Right hindlimb (tissue), 1 donor: ENCODE data around the gene BEND2.
A peak's percentile ranks its signal among the peaks of the same experiment; 100 is the strongest.
"Not testable (repeated sequence)": the region's sequence is repeated elsewhere in the genome, so short reads cannot be mapped to it uniquely, and the experiment has no call there.

ENCODE experiments used
- DNase-seq: peaks from one replicate; pipeline ENCODE4 v3.0.0-alpha.2; 2018

BEND2 gene

DNA sequence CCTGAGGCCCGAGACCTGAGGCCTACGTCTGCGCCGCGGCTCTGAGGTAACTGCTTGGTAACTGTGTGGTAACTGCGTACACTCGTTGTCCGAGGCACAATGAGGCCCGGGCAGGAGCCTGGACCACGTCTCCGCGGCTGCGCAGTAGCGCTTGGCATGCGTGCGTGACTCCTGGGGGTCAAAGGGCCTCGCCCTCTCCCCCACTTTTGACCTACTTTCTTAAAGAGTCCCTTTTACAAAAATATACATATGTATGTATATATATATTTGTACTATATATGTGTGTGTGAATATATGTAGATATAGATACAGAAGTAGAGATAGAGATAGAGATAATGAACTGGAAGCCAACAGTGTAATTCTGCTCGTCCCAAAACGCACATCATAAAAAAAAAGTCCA lies at the start of gene BEND2:
Gene BEND2, minus strand, starts transcription at position 101 of the 400 bp plus-strand sequence. CDS start 136 bp downstream, outside the sequence.
- no peak for DNase-seq

DNA sequence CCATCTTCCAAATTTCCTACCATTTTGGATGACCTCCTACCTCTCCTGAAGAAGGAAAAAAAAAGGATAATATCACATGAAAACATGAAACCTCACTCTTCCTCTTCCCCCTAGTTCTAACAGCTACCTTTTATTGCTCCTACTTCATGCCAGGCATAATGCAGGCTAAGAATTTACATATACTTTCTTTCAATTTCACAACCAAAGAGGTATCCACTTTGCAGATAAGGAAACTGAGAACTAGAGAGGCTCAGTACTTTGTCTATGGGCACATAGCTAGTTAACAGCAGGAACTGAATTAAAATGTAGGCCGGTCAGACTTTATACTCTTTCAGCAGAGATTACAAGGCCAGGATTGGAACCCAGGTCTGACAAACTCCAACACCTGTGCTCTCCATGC lies 34.4 kb upstream of the BEND2 start:
- DNase-seq = no peak

DNA sequence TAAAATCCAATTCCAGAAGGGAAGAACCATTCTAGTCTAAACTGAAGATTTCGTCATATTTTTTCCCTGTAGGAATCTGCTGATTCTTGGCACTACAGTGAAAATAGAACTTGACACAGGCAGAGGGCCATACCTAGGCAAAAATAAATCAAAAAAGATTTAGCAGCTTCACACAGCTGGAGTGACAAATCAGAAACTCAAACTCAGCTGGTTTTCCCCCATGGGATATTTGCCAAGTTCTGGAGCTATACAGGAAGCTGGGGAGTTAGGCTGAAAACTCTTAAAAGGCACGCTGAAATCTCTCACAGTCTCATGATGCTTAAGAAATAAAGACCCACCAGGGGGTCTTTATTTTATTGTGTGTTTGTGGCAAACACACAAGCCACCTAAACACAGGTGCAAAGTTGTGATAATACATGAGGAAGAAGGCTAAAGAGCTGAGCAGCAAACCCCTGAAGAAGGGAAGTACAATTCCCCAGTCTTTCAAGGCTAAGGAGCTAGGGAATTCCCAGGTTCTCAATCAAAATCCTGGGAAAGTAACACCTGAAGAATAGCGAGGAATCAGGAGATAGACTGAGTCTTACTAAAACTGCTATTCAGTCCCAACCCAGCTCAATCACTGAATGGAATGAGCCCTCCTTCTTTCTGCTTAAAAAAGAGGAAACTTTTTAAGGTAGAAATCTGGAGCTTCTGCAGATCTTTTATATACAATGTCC lies 32.1 kb upstream of the BEND2 start:
- peak; percentile 17 for DNase-seq

DNA sequence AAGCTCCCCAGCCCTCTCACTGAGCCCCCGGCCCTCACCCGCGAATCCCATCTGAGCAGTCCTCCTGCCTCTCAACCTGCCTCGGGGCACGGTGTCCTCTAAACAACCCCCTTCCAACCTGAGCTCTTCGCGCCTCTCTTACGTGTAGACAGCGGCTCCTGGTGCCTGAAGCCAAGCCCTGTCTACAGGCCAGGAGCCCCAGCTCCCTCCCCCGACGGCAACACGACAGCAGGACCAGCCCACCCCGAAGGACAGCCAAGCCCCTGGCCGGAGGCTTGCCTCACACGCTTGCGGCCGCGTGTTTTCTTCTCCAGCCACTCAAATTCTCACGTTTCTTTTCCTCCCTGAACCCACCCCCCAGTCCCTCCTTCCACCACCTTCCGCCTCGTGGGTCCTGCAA lies 9.0 kb upstream of the BEND2 start:
- not testable (repeated sequence) for DNase-seq

DNA sequence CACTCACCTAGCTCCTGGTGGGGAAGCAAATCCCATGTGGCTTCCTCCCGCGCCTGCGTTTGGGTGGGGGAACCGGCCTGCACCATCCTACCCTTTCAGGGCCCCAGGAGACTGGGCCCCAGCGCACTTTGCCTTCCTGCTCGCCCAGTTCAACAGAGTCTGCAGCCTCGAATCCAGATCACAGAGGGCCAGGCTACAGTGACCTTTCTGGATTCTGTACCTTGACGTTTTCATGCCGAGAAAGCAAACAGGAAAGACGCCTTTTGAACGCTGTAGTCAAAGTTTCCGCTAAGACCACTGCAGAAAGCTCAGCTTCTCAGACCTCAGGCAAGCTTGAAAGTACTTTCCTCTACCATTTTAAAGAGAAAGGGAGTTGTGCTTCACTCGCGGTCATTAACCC lies 7.4 kb upstream of the BEND2 start:
- no peak for DNase-seq

DNA sequence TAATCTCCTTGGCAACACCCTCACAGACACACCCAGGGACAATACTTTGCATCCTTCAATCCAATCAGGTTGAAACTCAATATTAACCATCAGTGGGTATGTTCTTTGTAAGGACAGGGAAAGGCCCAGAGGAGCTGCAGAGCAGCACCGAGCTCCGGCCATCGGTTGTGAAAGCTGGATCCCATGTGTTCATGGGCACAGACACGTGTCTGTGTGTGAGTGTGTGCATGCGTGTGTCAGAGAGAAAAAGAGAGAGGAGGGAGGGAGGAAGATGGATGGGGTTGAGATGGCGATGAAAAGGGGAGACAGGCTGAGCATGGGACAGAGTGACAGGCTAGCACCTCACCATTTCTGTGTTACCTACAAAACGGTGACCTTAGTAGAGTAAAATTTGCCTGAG lies 6.8 kb upstream of the BEND2 start:
- no peak for DNase-seq

DNA sequence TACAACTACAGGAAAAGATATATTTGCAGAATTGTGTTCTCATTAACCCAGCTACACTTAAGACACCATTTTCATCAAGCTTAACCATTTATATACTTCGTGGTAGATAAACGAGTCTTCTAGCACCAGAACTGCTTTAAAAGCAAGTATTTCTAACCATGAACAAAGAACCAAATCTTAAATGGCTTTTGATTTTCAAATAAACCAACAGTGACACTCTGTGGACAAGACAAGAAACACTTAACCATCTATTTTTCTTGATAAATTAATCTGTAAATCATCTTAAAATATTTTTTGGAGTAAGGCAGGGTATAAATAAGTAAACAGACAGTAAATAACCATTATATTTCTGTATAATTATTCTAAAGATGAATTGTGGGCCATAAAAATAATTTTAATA lies 10.2 kb downstream of the BEND2 start:
- no peak for DNase-seq

DNA sequence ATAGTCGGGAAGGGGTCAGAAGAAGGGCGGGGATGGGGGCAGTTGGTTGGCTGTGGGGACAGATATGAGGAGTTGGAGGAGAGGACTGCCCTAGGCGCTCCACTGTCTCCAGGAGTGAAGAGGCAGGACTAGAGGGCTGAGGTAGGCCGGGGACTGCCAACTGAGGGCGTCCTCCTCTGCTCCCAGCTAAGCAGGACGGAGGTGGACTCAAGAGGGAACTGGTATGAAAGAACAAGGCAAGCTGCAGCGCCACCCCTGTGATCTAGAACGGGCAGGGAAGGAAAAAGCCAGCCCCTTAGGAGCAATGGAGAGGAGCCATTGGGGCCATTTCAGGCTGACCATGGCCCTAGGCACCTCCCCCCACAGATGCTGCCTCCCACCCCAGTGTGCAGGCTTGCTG lies 14.0 kb downstream of the BEND2 start:
- DNase-seq = no peak

DNA sequence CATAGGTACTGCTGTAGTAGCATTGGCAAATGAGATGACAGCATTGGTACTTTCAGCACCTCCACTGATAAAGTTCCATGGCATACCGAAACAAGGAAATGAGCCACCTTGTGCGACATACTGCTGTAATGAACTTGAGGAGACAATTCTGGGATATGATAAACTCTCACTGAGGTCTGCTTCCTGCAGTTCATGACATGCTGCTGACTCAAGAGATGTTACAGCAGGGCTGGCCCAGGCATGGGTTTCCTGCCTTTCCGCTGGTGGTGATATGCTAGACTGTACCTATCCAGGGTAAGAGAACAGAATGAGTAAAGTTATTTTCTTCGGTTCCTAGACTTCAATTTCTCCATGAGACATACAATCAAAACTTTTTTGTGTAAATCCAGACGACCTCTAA lies 17.1 kb downstream of the BEND2 start:
- DNase-seq = no peak

DNA sequence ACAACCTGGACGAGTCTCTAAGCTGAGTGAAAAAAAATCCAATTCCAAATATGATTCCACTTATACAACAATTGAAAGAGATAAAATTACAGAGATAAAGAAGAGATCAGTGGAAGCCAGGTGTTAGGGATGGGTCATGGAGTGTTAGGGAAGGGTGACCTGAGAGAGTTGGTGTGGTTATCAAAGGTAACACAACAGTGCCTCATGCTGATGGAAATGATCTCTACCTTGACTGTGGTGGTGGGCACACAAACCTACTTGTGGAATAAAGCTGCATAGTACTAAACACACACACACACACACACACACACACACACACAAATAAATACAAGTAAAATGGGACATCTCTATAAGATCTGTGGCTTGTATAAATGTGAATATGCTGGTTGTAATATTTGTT lies 26.0 kb downstream of the BEND2 start:
- DNase-seq = no peak

DNA sequence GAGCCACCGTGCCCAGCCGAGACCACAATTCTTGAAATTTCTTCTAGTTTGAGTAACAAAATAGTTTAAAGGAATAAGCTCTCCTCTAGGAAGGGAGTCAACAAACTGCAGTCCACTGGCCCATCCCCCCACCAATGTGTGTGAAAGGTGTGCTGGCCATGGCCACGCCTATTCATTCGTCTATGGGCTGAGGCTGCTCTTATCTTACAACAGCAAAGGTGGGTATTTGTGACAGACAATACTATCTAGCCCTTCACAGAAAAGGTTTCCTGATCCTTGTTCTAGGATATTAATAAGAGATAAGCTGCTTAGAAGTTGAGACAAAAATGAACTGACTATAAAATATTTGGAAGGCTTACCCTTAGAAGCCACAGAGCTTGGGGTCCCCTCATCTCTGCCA lies 41.2 kb downstream of the BEND2 start:
- DNase-seq = no peak

DNA sequence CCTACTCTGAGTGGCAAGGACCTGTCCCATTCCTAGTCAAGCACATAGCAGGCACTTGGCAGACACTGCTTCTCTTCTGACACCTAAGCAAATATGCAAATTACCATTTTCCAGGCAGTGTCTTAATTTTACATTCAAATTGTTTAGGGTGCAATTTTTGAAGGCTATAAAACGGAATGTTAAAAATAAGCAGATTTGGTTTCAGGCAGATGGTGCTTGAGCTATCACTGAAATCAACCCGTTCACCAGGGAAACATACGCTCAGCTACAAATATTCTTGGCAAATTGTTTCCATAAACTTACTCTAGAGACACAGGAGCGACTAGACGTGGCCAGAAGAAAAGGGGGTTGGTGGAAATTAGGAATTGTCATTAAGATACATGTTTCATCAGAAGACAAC lies 45.7 kb downstream of the BEND2 start:
- DNase-seq = no peak

DNA sequence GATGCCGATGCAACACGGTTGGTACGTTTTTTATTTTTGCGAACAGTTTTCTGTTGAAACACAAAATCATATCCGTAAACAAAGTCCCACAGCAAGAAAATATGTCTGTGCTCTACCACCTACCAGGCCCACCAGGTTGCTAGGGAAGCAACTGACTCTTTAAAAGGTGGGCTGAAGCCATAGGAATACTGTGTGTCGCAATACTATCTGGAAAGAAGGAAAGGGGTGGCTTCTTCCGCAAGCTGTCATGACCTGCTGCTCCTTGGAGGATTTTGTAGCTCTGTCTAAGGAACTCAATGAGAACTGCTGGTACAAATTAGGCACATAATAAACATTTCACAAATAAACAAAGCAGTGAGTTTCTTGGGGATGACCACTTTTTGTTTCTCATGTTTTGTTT lies 46.5 kb downstream of the BEND2 start:
- no peak for DNase-seq

DNA sequence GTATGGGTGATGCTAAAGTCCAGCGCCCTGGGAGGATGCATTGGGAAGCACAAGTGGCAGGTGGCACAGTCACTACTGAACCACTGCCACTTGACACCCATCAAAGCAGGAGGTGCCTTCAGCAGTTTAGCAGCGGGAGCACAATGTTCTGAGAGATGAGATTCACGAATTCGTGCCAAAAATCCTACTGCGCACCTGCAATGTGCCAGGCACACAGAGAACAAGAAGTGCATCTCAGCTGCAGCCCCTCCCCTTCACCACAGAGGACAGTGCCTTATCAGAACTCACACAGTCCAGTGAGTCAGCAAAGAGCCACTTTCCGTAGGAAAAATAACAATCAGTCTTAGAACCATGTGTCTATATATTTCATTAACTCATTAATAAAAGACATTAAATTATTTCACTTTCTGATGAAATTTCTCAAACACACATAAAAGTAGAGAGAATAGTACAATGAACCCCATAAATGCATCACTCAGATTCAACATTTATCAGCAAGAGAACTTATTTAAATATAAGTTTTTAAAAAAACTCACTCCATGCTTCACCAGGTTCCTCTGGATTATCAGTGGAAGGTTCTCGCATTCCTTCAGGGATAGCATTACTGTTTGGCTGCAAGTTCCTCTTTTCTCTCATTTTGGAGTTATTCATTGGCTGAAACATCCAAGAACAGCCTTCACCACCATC lies 47.0 kb downstream of the BEND2 start:
- DNase-seq = no peak

DNA sequence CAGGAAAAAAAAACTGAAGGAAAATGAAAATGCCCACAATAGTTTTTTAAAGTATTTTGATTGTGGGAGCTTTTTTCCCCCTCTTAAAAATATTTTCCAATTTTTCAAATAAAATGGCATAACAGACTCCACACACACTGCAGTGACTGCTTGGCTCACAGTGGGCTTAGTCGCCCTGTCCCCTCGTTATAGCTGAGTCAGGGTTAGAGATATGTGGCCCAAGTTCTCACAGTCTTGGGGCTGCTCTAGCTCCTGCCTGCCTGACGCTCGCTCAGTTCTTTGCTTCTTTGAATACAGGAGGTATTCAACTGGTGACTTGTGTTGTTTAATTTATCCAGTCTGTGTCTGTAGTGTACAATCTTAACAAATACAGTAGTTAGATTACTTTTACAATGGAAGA lies 47.7 kb downstream of the BEND2 start:
- DNase-seq = no peak

DNA sequence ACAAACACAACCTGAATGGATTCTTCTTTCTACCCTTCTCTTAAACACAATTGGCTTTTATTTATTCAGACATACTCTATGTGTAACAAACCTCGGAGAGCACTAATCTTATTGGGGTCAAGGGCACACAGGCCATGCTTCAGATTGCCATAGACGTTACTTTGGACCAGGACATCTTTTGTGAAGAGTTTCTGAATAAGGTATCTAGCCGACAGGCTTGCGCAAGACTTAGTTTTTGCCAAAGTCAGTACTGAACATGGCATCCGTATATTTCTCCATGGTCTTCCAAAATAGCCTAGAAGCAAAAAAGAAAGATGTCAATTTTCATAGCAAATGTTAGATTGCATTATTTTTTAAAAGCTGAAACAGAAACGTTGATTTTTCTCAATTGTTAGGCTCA lies 49.8 kb downstream of the BEND2 start:
- no peak for DNase-seq

DNA sequence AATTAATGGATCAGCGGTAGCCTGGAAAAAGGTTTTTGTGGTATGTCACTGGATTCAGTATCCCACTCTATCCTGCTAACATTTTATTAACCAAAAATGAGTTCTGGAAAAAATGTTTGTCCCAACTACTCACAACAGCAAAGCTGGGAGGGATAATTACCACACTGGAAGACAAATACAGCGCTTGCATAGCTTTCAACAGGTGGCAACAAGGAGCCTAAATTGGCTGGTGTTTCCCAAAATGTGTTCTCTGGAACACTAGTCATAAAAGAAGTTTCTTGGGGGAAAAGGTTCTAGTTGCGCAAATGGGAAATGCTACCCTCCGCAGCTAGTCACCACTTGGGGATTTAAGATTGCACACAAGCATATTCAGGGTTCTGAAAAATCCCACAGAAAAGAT lies 54.6 kb downstream of the BEND2 start:
- no peak for DNase-seq

DNA sequence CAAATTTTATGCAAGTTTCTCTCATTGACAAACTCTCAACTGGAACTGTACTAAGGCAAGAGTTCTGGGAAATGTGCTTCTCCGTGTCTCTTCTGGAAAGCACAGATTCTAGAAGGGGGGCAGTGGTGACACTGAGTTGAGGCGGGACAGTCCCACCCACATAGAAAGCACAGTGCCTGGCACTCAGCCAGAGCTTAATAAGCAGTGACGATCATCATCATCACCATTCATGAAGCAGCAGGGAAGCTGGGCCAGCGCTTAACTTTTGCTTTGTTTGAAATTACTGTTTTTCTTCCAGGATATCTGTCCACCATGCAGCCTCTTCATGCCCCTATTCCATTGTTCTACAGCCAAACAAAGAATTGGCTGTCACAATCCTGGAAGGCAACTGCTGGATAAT lies 60.3 kb downstream of the BEND2 start:
- DNase-seq = no peak

DNA sequence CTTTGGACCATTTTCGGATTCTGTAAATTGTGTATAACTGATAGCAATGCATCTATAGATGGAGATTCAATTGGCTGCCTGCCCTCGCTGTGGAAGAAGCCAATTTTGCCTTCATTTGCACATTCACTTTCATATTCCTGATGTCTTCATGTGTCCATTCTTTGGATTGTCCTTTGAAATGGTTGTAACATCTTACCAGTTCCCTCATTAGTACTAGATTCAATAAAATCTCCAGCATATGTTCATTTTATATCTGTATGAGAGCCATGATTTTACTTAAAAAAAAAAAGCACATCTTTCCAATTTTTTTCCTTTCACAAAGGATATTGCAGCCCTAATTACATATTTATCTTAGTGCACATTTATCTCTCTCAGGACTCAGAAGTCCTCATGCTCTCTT lies 61.7 kb downstream of the BEND2 start:
- DNase-seq = no peak

DNA sequence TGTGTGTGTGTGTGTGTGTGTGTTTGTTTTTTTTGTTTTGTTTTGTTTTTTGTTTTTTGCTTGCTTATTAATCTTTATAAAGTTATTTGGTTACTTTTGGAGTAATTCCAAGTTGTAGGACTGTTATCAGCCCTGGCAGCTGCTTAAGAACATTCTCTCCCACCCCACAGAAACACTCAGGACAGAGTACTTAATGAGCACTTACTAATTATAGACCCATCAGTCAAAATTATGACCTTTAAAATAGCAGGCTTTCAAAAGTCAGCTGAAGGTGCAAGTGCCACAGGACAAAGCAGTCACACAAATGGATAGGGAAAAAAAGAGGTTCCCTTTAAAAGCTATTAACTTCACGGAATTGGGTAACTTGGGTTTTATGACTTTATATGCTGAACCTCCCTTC lies 69.0 kb downstream of the BEND2 start:
- no peak for DNase-seq

DNA sequence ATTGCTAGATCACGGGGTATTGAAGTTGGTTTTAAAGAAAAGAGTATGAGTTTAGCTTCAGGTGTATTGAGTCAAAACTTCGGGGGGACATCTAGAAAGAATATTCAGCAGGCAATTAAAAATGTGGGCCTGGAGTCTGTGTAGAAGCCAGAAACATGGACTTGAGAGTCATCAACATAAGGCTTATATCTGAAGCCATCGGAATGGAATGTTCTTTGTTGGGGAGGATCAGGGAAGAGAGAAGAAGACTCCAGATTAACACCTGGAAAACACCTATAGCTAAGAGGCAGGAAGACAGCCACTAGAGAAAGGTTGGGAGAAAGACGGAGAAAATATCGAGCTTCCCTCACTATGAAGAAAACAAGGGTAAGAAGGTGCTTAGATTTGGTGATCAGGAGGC lies 69.5 kb downstream of the BEND2 start:
- no peak for DNase-seq

DNA sequence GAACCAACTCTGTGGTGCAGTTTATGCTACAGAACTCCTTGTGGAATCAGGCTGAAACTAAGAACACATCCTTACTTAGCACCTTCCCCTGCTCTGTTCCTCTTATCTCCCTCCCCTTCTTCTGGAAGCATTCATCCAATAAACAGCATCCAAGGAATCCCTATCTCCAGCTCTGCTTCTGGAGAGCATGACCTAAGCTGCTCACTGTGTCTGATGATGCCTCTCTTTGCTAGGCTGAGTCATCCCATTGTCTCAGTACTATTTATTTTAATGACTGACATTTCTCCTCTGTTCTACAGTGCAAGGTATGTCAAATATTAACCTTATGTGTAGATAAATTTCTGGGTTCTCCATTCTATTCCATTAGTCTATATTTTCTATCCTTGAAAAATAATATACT lies 71.2 kb downstream of the BEND2 start:
- no peak for DNase-seq

DNA sequence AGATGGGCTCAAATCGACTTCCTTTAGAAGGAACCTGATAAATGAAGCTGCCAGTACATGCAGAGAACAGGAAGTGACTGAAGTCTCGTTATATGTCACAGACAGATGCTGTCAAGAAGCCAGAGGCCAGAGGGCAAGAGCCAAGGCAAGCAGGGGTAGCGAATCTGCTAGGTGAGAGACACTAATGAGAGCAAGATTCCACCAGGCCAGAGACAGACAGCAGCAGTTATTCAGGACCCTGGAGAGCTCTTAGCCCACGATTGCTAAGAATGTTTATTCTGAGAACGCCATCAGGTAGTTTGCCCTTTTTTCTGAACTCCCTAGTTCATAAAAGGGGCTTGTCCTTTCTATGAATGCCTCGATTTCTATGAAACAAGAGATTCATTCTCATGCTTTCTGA lies 73.7 kb downstream of the BEND2 start:
- peak; percentile 14 for DNase-seq

DNA sequence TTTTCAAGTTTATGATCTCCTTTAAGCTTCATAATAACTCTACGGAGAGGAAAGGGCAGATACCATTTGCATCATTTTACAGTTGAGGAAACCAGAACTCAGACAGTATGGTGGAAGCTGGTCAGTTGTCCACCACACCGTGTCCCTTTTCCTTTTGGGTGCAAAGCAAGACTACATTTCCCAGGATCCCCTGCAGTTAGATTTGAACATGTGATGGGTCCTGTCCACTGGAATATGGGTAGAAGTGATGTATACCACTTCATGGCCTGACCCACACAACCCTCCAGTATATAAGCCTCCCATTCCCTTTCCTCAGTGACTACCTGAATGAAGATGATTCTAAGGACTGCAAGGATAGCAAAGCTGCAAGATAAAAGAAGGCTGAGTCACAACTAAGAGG lies 74.7 kb downstream of the BEND2 start:
- DNase-seq = no peak

DNA sequence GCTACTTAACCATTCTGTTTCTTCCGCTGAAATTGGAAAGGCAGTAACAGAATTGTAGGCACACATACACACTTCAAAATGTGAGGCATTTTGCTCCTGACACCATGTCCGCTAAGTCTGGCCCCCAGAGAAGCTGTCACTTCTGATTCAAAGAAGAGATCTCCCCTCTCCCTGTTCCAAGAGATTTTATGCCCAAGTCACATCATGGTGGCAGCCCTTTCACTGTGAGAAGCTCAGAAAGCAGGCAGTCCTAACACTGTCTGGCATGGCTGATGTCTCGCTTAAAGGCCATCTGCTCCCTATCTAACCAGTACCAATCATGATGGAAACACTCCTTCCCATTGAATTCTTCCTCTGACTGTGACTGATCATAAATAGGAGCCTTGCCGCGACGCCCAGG lies 83.9 kb downstream of the BEND2 start:
- DNase-seq = no peak
